Measurements from ENCODE around the gene TNFRSF18. TPM values are rescaled to one million over a fixed set of nuclear protein-coding genes. Genes with fewer than 3 reads are reported as not detected.

Gene TNFRSF18
- 0.58 and 1.5 TPM in 2 replicates for total RNA-seq (2014; rRNA removed; shearing (Covaris generic))
- 0.56 and 1.1 TPM in 2 replicates for polyA plus RNA-seq (2016; fragmentation: Nextera tagmentation; extraction: Ambion mirVana)
- long read RNA-seq, partial matches to known transcripts = 1 of 2 reads
- long read RNA-seq, other reads (novel, unspliced or antisense) = 0 of 2 reads

- H3K27ac Mint-ChIP-seq = no peak within 1 kb of the TSS
- DNase-seq (ENCODE audit: low spot score) (peak; percentile 68), ATAC-seq (peak; percentile 67)
- Histone ChIP-seq H3K36me3 (ENCODE audit: insufficient read depth) (no peaks in the 10 kb centered on the region), H3K27ac (ENCODE audit: low read depth) (no peak within 1 kb of the TSS), H3F3A (replicated peaks; ENCODE audit: low read depth) (no peaks in the 10 kb centered on the region), H3K4me1 (ENCODE audit: insufficient read depth) (no peaks in the 10 kb centered on the region), H4K20me1 (replicated peaks; ENCODE audit: insufficient read depth) (no peaks in the 10 kb centered on the region), H3K4me3 (peak within 1 kb of the TSS; percentile 52), H2AFZ (peak within 1 kb of the TSS; percentile 56), H3K79me2 (replicated peaks; ENCODE audit: insufficient read depth) (no peaks in the 10 kb centered on the region), H3K9me2 (ENCODE audit: insufficient read depth) (no peaks in the 10 kb centered on the region), H3K27me3 (ENCODE audit: insufficient read depth) (peaks cover 13% of the 10 kb centered on the region; the same call in 1 of the 2 replicates), H3K4me2 (peak within 1 kb of the TSS; percentile 76)
- no peaks in the 10 kb centered on the region for H3K4me1 Mint-ChIP-seq
- peak within 1 kb of the TSS; percentile 56 for H3K4me3 Mint-ChIP-seq
- H3K9me3 Mint-ChIP-seq = no peaks in the 10 kb centered on the region; the same call in 2 of the 3 replicates
- TF ChIP-seq POLR2AphosphoS5 (IDR thresholded peaks at IDR 0.05; ENCODE audit: low read depth) (no peak), JUNB (IDR thresholded peaks at IDR 0.05; ENCODE audit: unreplicated experiment) (no peak), REST (IDR thresholded peaks at IDR 0.05; ENCODE audit: unreplicated experiment) (no peak), EZH2phosphoT487 (IDR thresholded peaks at IDR 0.05; ENCODE audit: unreplicated experiment) (no peak), CREB1 (CRISPR knock-in tag; IDR thresholded peaks at IDR 0.05; ENCODE audit: low read depth) (no peak), CTCF (conservative IDR thresholded peaks at IDR 0.05; ENCODE audit: low read depth in 2 of 2) (no peak), ZNF331 (CRISPR knock-in tag; IDR thresholded peaks at IDR 0.05; ENCODE audit: low read depth) (no peak), ZNF114 (CRISPR knock-in tag; IDR thresholded peaks at IDR 0.05) (no peak), EZH2 (IDR thresholded peaks at IDR 0.05; ENCODE audit: low read depth, unreplicated experiment) (no peak), STAT1 (IDR thresholded peaks at IDR 0.05; ENCODE audit: unreplicated experiment) (no peak), ZNF462 (CRISPR knock-in tag; IDR thresholded peaks at IDR 0.05) (no peak), ETS1 (IDR thresholded peaks at IDR 0.05) (no peak), NANOG (IDR thresholded peaks at IDR 0.05; ENCODE audit: borderline replicate concordance) (no peak)
- H3K27me3 Mint-ChIP-seq (ENCODE audit: insufficient read depth, low read depth, poor library complexity) = peaks cover 7% of the 10 kb centered on the region
- no peaks in the 10 kb centered on the region for H3K36me3 Mint-ChIP-seq (ENCODE audit: low read depth)
Measured at GRCh38 chr1:1206376-1206965, at the start of gene TNFRSF18. TNFRSF18 (minus strand) TSS chr1:1206592; CDS start chr1:1206571, 21 bp downstream.
